ENCODE measurements around the gene ING3. TPM values are rescaled to one million over a fixed set of nuclear protein-coding genes. Genes with fewer than 3 reads are reported as not detected.

Gene ING3
- total and polyA plus RNA-seq, 2 of the 8 experiments (the other 6 are each of a cell fraction or from before 2014, with no cell fraction given): 6.0 to 17.7 TPM

DNA sequence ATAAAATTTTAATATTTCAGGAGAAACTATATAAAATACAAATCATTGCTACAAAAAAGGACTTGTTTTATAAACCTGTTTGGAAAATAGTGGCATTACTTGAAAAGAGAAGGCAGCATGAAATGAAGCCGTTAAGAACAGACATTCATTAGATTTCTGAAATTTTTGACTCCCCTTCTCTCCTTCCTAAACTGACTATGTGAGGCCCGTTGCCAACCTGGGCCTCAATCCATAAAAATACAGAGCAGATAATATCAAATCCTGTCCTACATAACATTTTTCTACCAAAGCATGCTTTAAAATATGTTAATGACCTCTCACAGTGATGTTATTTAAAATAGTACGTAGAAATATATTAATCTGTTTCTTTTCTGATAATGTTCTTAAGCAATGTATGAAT is 34.5 kb upstream of the ING3 start:
- no peak overlapping the region for H2BK12ac ChIP-seq (ENCODE audit: low read depth, low read length)
- H3K56ac ChIP-seq (replicated peaks; ENCODE audit: insufficient read length, low read depth, low read length): no peak overlapping the region
- H2AFZ ChIP-seq (ENCODE audit: low read length): no peak overlapping the region
- H3K9ac ChIP-seq (replicated peaks in 1 of 4; ENCODE audit: extremely low read depth in 1 of 4, low read depth in 3 of 4, low read length in 3 of 4): no peak overlapping the region
- H3K4me2 ChIP-seq (ENCODE audit: insufficient read depth in 1 of 2, low read depth in 2 of 2, low read length in 2 of 2): no peak overlapping the region
- H2AK5ac ChIP-seq (ENCODE audit: low read depth, low read length): no peak overlapping the region
- H3K36me3 ChIP-seq (ENCODE audit: control insufficient read depth in 2 of 4, insufficient read depth in 4 of 4, low read length in 3 of 4): no peaks in the 10 kb centered on the region
- H2BK20ac ChIP-seq (ENCODE audit: low read length): no peak overlapping the region
- H3K4me3 ChIP-seq (ENCODE audit: extremely low read depth in 1 of 4, insufficient read depth in 2 of 4, low read depth in 3 of 4, low read length in 4 of 4): no peak overlapping the region
- H3K23me2 ChIP-seq (ENCODE audit: low read depth, low read length): no peaks in the 10 kb centered on the region
- DNase-seq (ENCODE audit: low read depth in 1 of 2, low spot score in 2 of 2): no peak
- no peak overlapping the region for H2BK5ac ChIP-seq (ENCODE audit: low read depth, low read length)
- H4K5ac ChIP-seq (ENCODE audit: insufficient read length, low read depth, low read length): no peak overlapping the region
- no peaks in the 10 kb centered on the region for H4K20me1 ChIP-seq (replicated peaks in 1 of 2; ENCODE audit: control insufficient read depth in 1 of 2, insufficient read depth in 2 of 2, low read length in 2 of 2)
- H3K79me2 ChIP-seq (ENCODE audit: control insufficient read depth in 1 of 2, insufficient read depth in 2 of 2, low read length in 2 of 2): no peaks in the 10 kb centered on the region
- H3K4me1 ChIP-seq (replicated peaks in 1 of 4; ENCODE audit: control insufficient read depth in 3 of 4, insufficient read depth in 4 of 4, low read length in 3 of 4): no peaks in the 10 kb centered on the region
- H3K18ac ChIP-seq (ENCODE audit: extremely low read depth, low read length): no peak overlapping the region
- no peak overlapping the region for H2BK15ac ChIP-seq (ENCODE audit: low read length)
- FAIRE-seq: no peak
- H3K9me3 ChIP-seq (ENCODE audit: insufficient read depth in 2 of 2, low read depth in 1 of 2, low read length in 1 of 2): no peaks in the 10 kb centered on the region
- no peak overlapping the region for H3K23ac ChIP-seq (ENCODE audit: insufficient read length)
- no peaks in the 10 kb centered on the region for H3K27me3 ChIP-seq (replicated peaks in 1 of 4; ENCODE audit: control insufficient read depth in 3 of 4, extremely low read depth in 1 of 4, insufficient read depth in 3 of 4, low read length in 3 of 4)
- no peak overlapping the region for H4K8ac ChIP-seq (ENCODE audit: extremely low read depth, insufficient read depth, low read length)
- TF ChIP-seq YY1 (IDR thresholded peaks at IDR 0.05; ENCODE audit: low read depth, low read length): no peak
- no peak for TF ChIP-seq TAF1 (IDR thresholded peaks at IDR 0.05; ENCODE audit: low read depth, low read length)
- no peak for TF ChIP-seq SP2 (IDR thresholded peaks at IDR 0.05; ENCODE audit: low read length)
- no peak for TF ChIP-seq CREB1 (IDR thresholded peaks at IDR 0.05)
- no peak for TF ChIP-seq USF2 (IDR thresholded peaks at IDR 0.05; ENCODE audit: low read length)
- no peak for TF ChIP-seq GTF2F1 (IDR thresholded peaks at IDR 0.05; ENCODE audit: borderline replicate concordance, low read depth, low read length)
- TF ChIP-seq KDM4A (IDR thresholded peaks at IDR 0.05; ENCODE audit: low read depth, low read length, severe bottlenecking): no peak
- TF ChIP-seq E2F6 (IDR thresholded peaks at IDR 0.05): no peak
- no peak overlapping the region for H2BK120ac ChIP-seq (replicated peaks; ENCODE audit: low read depth, low read length)
- ChIA-PET POLR2A (ENCODE audit: partially characterized antibody) (interaction anchor here (1.4 kb wide), 1 partner anchor 11 kb away, joined by 3 read pairs; no protein-coding TSS in a partner anchor), CTCF (ENCODE audit: partially characterized antibody) (no interaction called here)
- no peak overlapping the region for H3K27ac ChIP-seq (ENCODE audit: low read depth, low read length)
- no peak overlapping the region for H3K4ac ChIP-seq (replicated peaks; ENCODE audit: insufficient read length, low read depth, low read length)
- no peaks in the 10 kb centered on the region for H3K79me1 ChIP-seq (ENCODE audit: low read depth, low read length)
- no peak overlapping the region for H4K91ac ChIP-seq (replicated peaks; ENCODE audit: insufficient read length, low read length)
- WGBS, 2 experiments (ENCODE audit: extremely low coverage in 1 of 2, insufficient coverage in 1 of 2, insufficient read length in 1 of 2, insufficient replicate concordance in 2 of 2, low coverage in 1 of 2, low lambda C conversion rate in 2 of 2, missing lambda C conversion rate in 1 of 2): 87% methylated on average over 3 of the region's 3 CpGs; no CpG with 5 or more reads in 1 of the 2 experiments
- no peak overlapping the region for H3K14ac ChIP-seq (ENCODE audit: insufficient read length)
